Tibial artery (tissue), 4 donors: ENCODE data around the gene SMAD7.

Experiments
- DNase-seq, 2 donors: peaks; one replicate each; pipeline ENCODE4 v3.0.0-alpha.2; 2019
- H3K27ac ChIP-seq, 2 donors: fragments of 200-600 bp; sonication (generic) in 1 of 2; 1 replicate in 1 of 2; 2 replicates in 1 of 2; pipeline ENCODE4 v1.5.1; 2018 to 2019; ENCODE audit warnings: mild to moderate bottlenecking in 1 of 2
- H3K27me3 ChIP-seq, 2 donors: fragments of 200-600 bp; sonication (generic) in 1 of 2; one replicate each; pipeline versions ENCODE4 v1.5.1 to v1.6.0; 2016 to 2019
- H3K36me3 ChIP-seq, 3 donors: fragments of 200-600 bp; sonication (generic) in 2 of 3; one replicate each; pipeline ENCODE4 v1.5.1; 2016 to 2019; ENCODE audit warnings: mild to moderate bottlenecking in 2 of 3
- H3K4me1 ChIP-seq, 4 donors: fragments of 200-600 bp; sonication (generic) in 2 of 4; 1 replicate in 3 of 4; 2 replicates in 1 of 4; pipeline ENCODE4 v1.5.1; 2016 to 2019
- H3K4me3 ChIP-seq, 2 donors: fragments of 200-600 bp; sonication (generic) in 1 of 2; 1 replicate in 1 of 2; 2 replicates in 1 of 2; pipeline ENCODE4 v1.5.1; 2018 to 2019; ENCODE audit warnings: mild to moderate bottlenecking in 2 of 2
- H3K9me3 ChIP-seq, 3 donors: fragments of 200-600 bp; sonication (generic) in 1 of 3; one replicate each; pipeline ENCODE4 v1.5.1; 2016 to 2019
- intact Hi-C: fragments of 100-400 bp; cut with DNase I; formaldehyde crosslinking; loops from one replicate; pipeline ENCODE4 v1.15.0; 2023; ENCODE audit warnings: low total_unique reads
- TF ChIP-seq, protein P1 (sequence below), 2 experiments: fragments of 200-600 bp in 1 of 2; fragments of 450-650 bp in 1 of 2; IDR thresholded peaks; one replicate each; pipeline ENCODE4 v1.5.1; 2017 to 2019; ENCODE audit warnings: antibody characterized with exemption in 2 of 2, mild to moderate bottlenecking in 1 of 2, moderate library complexity in 1 of 2

The SMAD7 gene

DNA sequence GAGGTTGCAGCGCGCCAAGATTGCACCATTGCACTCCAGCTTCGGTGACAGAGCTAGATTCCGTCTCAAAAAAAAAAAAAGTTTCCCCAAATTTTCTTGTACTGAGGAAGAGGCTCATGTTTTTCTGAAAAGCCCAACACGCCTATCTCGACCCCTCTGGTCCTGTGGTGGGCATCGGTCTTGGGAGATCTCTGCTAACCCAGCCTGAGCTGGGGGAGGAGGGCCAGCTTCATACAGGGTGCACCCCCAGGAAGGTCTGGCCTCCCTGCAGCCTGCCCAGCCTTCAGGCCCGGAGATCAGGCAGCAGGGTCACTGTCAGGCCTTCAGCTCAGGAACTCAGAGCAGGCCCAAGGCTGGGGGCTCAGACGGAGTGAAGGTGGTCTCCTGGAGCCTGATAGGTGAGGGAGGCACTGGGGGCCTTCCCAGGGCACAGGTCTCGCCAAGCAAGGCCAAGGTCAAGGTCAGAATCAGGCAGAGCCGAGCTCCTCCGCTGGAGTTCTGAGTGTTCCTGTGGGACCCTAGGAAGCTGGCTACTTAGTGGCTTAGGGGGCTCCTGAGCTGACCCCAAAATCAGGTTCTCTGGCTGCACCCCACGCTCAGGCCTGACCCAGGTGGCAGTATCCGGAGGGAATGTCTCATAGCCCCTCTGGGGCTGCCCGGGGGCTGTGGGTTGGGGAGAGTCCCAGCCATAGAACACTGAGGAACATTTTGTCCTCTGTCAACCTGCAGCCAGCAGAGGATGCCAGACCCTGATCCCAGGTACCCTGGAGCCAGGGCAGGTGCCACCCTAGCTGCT is 37.9 kb upstream of the SMAD7 start:
- Histone ChIP-seq H3K36me3 (no peaks in the 10 kb centered on the region), H3K4me1 (peaks cover 5 to 66% (median 44%) of the 10 kb centered on the region in 4 donors), H3K4me3 (no peak overlapping the region), H3K9me3 (no peaks in the 10 kb centered on the region), H3K27ac (peak overlapping the region; percentile 76 to 82), H3K27me3 (no peaks in the 10 kb centered on the region)
- intact Hi-C loops = no loop called here
- no peak for DNase-seq
- TF ChIP-seq, protein P1, sequence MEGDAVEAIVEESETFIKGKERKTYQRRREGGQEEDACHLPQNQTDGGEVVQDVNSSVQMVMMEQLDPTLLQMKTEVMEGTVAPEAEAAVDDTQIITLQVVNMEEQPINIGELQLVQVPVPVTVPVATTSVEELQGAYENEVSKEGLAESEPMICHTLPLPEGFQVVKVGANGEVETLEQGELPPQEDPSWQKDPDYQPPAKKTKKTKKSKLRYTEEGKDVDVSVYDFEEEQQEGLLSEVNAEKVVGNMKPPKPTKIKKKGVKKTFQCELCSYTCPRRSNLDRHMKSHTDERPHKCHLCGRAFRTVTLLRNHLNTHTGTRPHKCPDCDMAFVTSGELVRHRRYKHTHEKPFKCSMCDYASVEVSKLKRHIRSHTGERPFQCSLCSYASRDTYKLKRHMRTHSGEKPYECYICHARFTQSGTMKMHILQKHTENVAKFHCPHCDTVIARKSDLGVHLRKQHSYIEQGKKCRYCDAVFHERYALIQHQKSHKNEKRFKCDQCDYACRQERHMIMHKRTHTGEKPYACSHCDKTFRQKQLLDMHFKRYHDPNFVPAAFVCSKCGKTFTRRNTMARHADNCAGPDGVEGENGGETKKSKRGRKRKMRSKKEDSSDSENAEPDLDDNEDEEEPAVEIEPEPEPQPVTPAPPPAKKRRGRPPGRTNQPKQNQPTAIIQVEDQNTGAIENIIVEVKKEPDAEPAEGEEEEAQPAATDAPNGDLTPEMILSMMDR (IDR thresholded peaks at IDR 0.05) = no peak

DNA sequence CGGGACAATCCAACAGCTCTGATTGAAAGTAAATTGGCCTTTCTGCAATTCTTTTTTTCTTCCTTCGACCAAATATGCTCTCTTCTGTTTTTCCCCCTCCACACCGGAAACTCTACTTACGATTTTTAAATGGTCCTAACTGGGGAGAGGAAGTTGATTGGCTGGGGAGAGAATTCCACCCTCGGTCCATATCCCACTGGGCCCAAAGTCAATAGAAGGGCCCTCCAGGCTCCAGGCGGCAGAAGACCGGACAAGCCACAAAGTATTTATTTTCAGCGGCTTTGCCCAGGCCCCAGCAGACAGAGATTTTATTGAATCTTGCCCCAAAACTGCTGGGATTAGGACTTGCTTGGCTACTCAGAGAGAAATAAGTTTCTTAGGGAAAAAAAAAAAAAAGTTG is 37.1 kb upstream of the SMAD7 start:
- H3K36me3 ChIP-seq = no peaks in the 10 kb centered on the region
- DNase-seq = no peak
- peak overlapping the region; percentile 76 to 82 for H3K27ac ChIP-seq
- H3K9me3 ChIP-seq = no peaks in the 10 kb centered on the region
- H3K4me1 ChIP-seq = peaks cover 5 to 63% (median 42%) of the 10 kb centered on the region in 4 donors
- no peaks in the 10 kb centered on the region for H3K27me3 ChIP-seq
- no peak overlapping the region for H3K4me3 ChIP-seq
- TF ChIP-seq, protein P1 (IDR thresholded peaks at IDR 0.05) = no peak
- intact Hi-C loops = no loop called here

- TF ChIP-seq, protein P1 (IDR thresholded peaks at IDR 0.05) = no peak
- H3K27ac ChIP-seq = peak overlapping the region; percentile 76 to 82
- no peak overlapping the region for H3K4me3 ChIP-seq
- no peaks in the 10 kb centered on the region for H3K27me3 ChIP-seq
- intact Hi-C loops = no loop called here
- no peaks in the 10 kb centered on the region for H3K36me3 ChIP-seq
- peaks cover 5 to 60% (median 40%) of the 10 kb centered on the region in 4 donors for H3K4me1 ChIP-seq
- no peaks in the 10 kb centered on the region for H3K9me3 ChIP-seq
- DNase-seq = no peak
Observed at GRCh38 chr18:48986851-48987761, 36.3 kb upstream of the SMAD7 start.

DNA sequence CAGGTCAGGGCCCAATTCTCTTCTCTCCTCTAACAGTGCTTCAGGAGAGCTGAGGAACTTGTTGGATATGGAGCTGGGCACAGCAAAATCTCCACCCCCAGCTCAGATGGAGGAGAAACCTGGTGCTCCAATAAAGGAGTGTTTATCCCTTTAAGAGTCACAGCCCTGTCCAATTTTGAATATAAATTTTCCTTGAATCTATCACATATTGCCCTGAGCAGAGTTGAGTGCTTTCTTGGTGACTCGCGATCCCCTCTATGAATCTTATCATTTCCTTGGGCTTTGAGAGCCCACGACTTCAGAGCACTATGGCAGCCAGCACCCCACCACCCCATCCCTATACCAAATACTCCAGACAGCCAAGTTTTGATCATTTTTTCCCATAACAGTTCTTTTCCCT is 34.4 kb upstream of the SMAD7 start:
- TF ChIP-seq, protein P1 (IDR thresholded peaks at IDR 0.05) = no peak
- intact Hi-C loops = no loop called here

DNA sequence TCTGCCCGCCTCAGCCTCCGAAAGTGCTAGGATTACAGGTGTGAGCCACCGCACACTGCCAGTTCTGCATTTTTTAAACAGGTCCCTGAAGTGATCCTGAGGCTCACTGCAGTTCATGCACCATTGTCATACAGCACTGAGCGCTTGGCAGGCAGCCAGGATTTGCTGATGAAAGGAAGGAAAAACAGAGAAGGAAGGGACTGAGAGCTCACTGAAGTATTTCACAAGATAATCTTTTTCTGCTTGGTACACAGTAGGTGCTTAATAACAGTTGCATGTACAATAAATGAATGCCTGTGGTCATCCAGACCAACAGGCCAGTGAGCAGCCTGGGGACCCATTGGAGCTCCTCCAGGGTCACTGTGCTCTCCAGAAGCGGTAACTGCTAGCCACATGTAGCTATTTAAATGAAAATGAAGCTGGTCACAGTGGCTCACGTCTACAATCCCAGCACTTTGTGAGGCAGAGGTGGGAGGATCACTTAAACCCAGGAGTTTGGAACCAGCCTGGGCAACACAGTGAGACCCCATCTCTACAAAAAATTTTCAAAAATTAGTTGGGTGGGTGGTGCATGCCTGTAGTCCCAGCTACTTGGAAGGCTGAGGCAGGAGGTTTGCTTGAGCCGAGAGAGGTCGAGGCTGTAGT is 33.1 kb upstream of the SMAD7 start:
- intact Hi-C loops = no loop called here
- H3K4me3 ChIP-seq = no peak overlapping the region
- H3K27me3 ChIP-seq = no peaks in the 10 kb centered on the region
- H3K36me3 ChIP-seq = no peaks in the 10 kb centered on the region
- no peak for DNase-seq
- TF ChIP-seq, protein P1 (IDR thresholded peaks at IDR 0.05) = no peak
- H3K9me3 ChIP-seq = no peaks in the 10 kb centered on the region
- H3K4me1 ChIP-seq = peaks cover 0 to 28% (median 14%) of the 10 kb centered on the region in 4 donors
- H3K27ac ChIP-seq = no peak overlapping the region

More for the DNA sequence above, 34.4 kb upstream of the SMAD7 start:
- no peak for DNase-seq
- no peaks in the 10 kb centered on the region for H3K36me3 ChIP-seq
- no peak overlapping the region for H3K4me3 ChIP-seq
- peaks cover 0 to 40% (median 25%) of the 10 kb centered on the region in 4 donors for H3K4me1 ChIP-seq
- H3K27me3 ChIP-seq = no peaks in the 10 kb centered on the region
- no peak overlapping the region for H3K27ac ChIP-seq
- H3K9me3 ChIP-seq = no peaks in the 10 kb centered on the region
